Body of pancreas (tissue), 4 donors: Measurements from ENCODE around the gene ULK3. TPM values are rescaled to one million over a fixed set of nuclear protein-coding genes. Genes with fewer than 3 reads are reported as not detected.
A peak's percentile ranks its signal among the peaks of the same experiment; 100 is the strongest.

Source experiments
- ATAC-seq: fragments of 150-250 bp; one replicate; pipeline ENCODE4 v1.9.1; 2016
- DNase-seq, 4 donors: peaks; one replicate each; pipeline ENCODE4 v3.0.0-alpha.2; 2019
- H3K27ac ChIP-seq, 4 donors: fragments of 200-600 bp; sonication (generic); 1 replicate in 3 of 4; 2 replicates in 1 of 4; pipeline versions ENCODE4 v1.5.1 to v1.6.1; 2016 to 2019; ENCODE audit warnings: mild to moderate bottlenecking in 1 of 4, mixed read lengths in 1 of 4, moderate library complexity in 1 of 4
- H3K27me3 ChIP-seq, 2 donors: fragments of 200-600 bp; sonication (generic); one replicate each; pipeline ENCODE4 v1.6.0; 2016; ENCODE audit warnings: mild to moderate bottlenecking in 1 of 2
- H3K36me3 ChIP-seq, 2 donors: fragments of 200-600 bp; sonication (generic); replicated peaks in 1 of 2; 2 replicates each; pipeline ENCODE4 v1.5.1; 2016; ENCODE audit warnings: low read depth in 2 of 2; ENCODE audit not compliant: insufficient read depth in 1 of 2
- H3K4me1 ChIP-seq: fragments of 200-600 bp; sonication (generic); one replicate; pipeline ENCODE4 v1.6.0; 2016
- H3K4me3 ChIP-seq, 2 donors: fragments of 200-600 bp; sonication (generic); 1 replicate in 1 of 2; 2 replicates in 1 of 2; pipeline ENCODE4 v1.5.1; 2016 to 2019
- H3K9me3 ChIP-seq, 3 donors: fragments of 200-600 bp; sonication (generic); 1 replicate in 2 of 3; 2 replicates in 1 of 3; pipeline ENCODE4 v1.5.1; 2016
- CTCF ChIP-seq, 7 experiments: fragments of 450-650 bp in 4 of 7; fragments of 200-600 bp in 3 of 7; sonication (generic) in 3 of 7; IDR thresholded peaks; one replicate each; pipeline ENCODE4 v1.5.1; 2016 to 2019; ENCODE audit warnings: antibody characterized with exemption in 7 of 7
- POLR2A ChIP-seq, 3 donors: fragments of 450-650 bp; IDR thresholded peaks; one replicate each; pipeline ENCODE4 v1.6.1; 2016; ENCODE audit warnings: antibody characterized with exemption in 3 of 3, mild to moderate bottlenecking in 2 of 3
- WGBS, 2 donors: methylation state at CpG; one replicate each; pipeline ENCODE4 v1.1.5; 2017; 5-methylcytosine and 5-hydroxymethylcytosine counted together
- intact Hi-C: fragments of 100-400 bp; cut with DNase I; formaldehyde crosslinking; loops from one replicate; pipeline ENCODE4 v1.15.1; 2023
- total RNA-seq, 2 donors: library from RNA; depleted of rRNA; stranded (reverse); fragments of >200 nt; gene quantifications; one replicate each; pipeline ENCODE4 v1.1.0, GENCODE V29; 2016

The ULK3 gene
- total RNA-seq, 2 donors from 2014 or later = 74.2 to 76.3 TPM

GRCh38 chr15:74815121-74815934 is 27.6 kb downstream of the ULK3 start:
- no peaks in the 10 kb centered on the region for H3K9me3 ChIP-seq
- no peaks in the 10 kb centered on the region for H3K27me3 ChIP-seq
- TF ChIP-seq POLR2A (IDR thresholded peaks at IDR 0.05) (no peak), CTCF (IDR thresholded peaks at IDR 0.05) (no peak)
- ATAC-seq (peak; percentile 45), DNase-seq (peak; percentile 43 to 81 (median 74))
- H3K27ac ChIP-seq = no peak overlapping the region
- H3K36me3 ChIP-seq = no peaks in the 10 kb centered on the region
- peaks cover 10% of the 10 kb centered on the region for H3K4me1 ChIP-seq
- no peak overlapping the region for H3K4me3 ChIP-seq
- WGBS, 2 donors = 64 to 68% methylated on average over 9 to 10 of the region's 10 CpGs
- intact Hi-C loops = no loop called here

- Histone ChIP-seq H3K4me3 (no peak within 1 kb of the TSS), H3K9me3 (no peaks in the 10 kb centered on the region), H3K36me3 (no peaks in the 10 kb centered on the region), H3K27ac (no peak within 1 kb of the TSS), H3K4me1 (peaks cover 10% of the 10 kb centered on the region), H3K27me3 (no peaks in the 10 kb centered on the region)
- TF ChIP-seq POLR2A (IDR thresholded peaks at IDR 0.05) (no peak), CTCF (IDR thresholded peaks at IDR 0.05) (no peak)
- ATAC-seq = no peak
- 73 to 80% methylated on average over 8 to 12 of the region's 12 CpGs for WGBS, 2 donors
- DNase-seq = no peak
- intact Hi-C loops = no loop called here
Measured at GRCh38 chr15:74812533-74812932, 30.4 kb downstream of the ULK3 start, which contains the start of gene LMAN1L. Gene LMAN1L (plus strand): TSS chr15:74812835. CDS start chr15:74812855, 20 bp downstream.

GRCh38 chr15:74809956-74810355 is 33.0 kb downstream of the ULK3 start:
- intact Hi-C loops = no loop called here
- H3K4me1 ChIP-seq = peaks cover 4% of the 10 kb centered on the region
- WGBS, 2 donors = 70 to 82% methylated on average over 3 of the region's 3 CpGs
- H3K27me3 ChIP-seq = no peaks in the 10 kb centered on the region
- ATAC-seq (no peak), DNase-seq (no peak)
- no peak overlapping the region for H3K4me3 ChIP-seq
- H3K9me3 ChIP-seq = no peaks in the 10 kb centered on the region
- no peak overlapping the region for H3K27ac ChIP-seq
- H3K36me3 ChIP-seq = no peaks in the 10 kb centered on the region
- no peak for TF ChIP-seq POLR2A (IDR thresholded peaks at IDR 0.05)
- TF ChIP-seq CTCF (IDR thresholded peaks at IDR 0.05) = no peak

- H3K36me3 ChIP-seq = no peaks in the 10 kb centered on the region
- intact Hi-C loops = no loop called here
- 70 to 85% methylated on average over 5 of the region's 5 CpGs for WGBS, 2 donors
- H3K27me3 ChIP-seq = no peaks in the 10 kb centered on the region
- no peak for DNase-seq
- H3K4me3 ChIP-seq = no peak overlapping the region
- TF ChIP-seq POLR2A (IDR thresholded peaks at IDR 0.05) (no peak), CTCF (IDR thresholded peaks at IDR 0.05) (no peak)
- no peak overlapping the region for H3K27ac ChIP-seq
- no peaks in the 10 kb centered on the region for H3K9me3 ChIP-seq
- no peaks in the 10 kb centered on the region for H3K4me1 ChIP-seq
- no peak for ATAC-seq
Measured at GRCh38 chr15:74809242-74809641, 33.7 kb downstream of the ULK3 start.

- DNase-seq (no peak), ATAC-seq (no peak)
- no peaks in the 10 kb centered on the region for H3K36me3 ChIP-seq
- H3K27ac ChIP-seq = no peak overlapping the region
- no peaks in the 10 kb centered on the region for H3K4me1 ChIP-seq
- WGBS, 2 donors = 70 to 73% methylated on average over 4 of the region's 4 CpGs
- H3K27me3 ChIP-seq = no peaks in the 10 kb centered on the region
- no peak overlapping the region for H3K4me3 ChIP-seq
- intact Hi-C loops = no loop called here
- H3K9me3 ChIP-seq = no peaks in the 10 kb centered on the region
- no peak for TF ChIP-seq POLR2A (IDR thresholded peaks at IDR 0.05)
Measured at GRCh38 chr15:74808840-74809229, 34.1 kb downstream of the ULK3 start.
